NT2/D1 (cell line): ENCODE measurements around the gene MBNL1.

ENCODE experiments used
- YY1 ChIP-seq: IDR thresholded peaks from 2 replicates; pipeline ENCODE4 v1.6.1; 2011; ENCODE audit not compliant: insufficient read length, insufficient read depth
- ZNF274 ChIP-seq: IDR thresholded peaks from 2 replicates; pipeline ENCODE4 v1.6.1; 2011; ENCODE audit warnings: mild to moderate bottlenecking, low read depth, low read length

GRCh38 chr3:152338159-152338720, 69.5 kb downstream of the MBNL1 start:
- TF ChIP-seq ZNF274 (no peak), YY1 (no peak)
